Testis (tissue), 3 donors: ENCODE data around the gene CDKAL1. TPM values are rescaled to one million over a fixed set of nuclear protein-coding genes. Genes with fewer than 3 reads are reported as not detected.

Source experiments
- DNase-seq: peaks from one replicate; pipeline ENCODE4 v3.0.0-alpha.2; 2019
- H3K27ac ChIP-seq, 2 donors: fragments of 200-600 bp; sonication (generic); one replicate each; pipeline ENCODE4 v1.5.1; 2019
- H3K27me3 ChIP-seq: fragments of 200-600 bp; sonication (generic); one replicate; pipeline ENCODE4 v1.5.1; 2019
- H3K36me3 ChIP-seq: fragments of 200-600 bp; sonication (generic); one replicate; pipeline ENCODE4 v1.5.1; 2017; ENCODE audit warnings: low read depth; ENCODE audit errors: missing control alignments
- H3K4me1 ChIP-seq: fragments of 200-600 bp; sonication (generic); one replicate; pipeline ENCODE4 v1.5.1; 2019
- H3K4me3 ChIP-seq, 2 donors: fragments of 200-600 bp; sonication (generic); one replicate each; pipeline ENCODE4 v1.5.1; 2017 to 2019
- H3K9me3 ChIP-seq: fragments of 200-600 bp; sonication (generic); one replicate; pipeline ENCODE4 v1.5.1; 2017
- CTCF ChIP-seq, 3 experiments: fragments of 450-650 bp in 2 of 3; fragments of 200-600 bp in 1 of 3; sonication (generic) in 1 of 3; IDR thresholded peaks; one replicate each; pipeline ENCODE4 v1.5.1; 2016 to 2019; ENCODE audit warnings: antibody characterized with exemption in 3 of 3, mild to moderate bottlenecking in 2 of 3, moderate library complexity in 1 of 3
- POLR2A ChIP-seq: fragments of 450-650 bp; IDR thresholded peaks from one replicate; pipeline ENCODE4 v1.6.1; 2017; ENCODE audit warnings: antibody characterized with exemption, mild to moderate bottlenecking, moderate library complexity
- WGBS, 2 donors: methylation state at CpG; one replicate each; pipeline ENCODE4 v1.1.5; 2018; 5-methylcytosine and 5-hydroxymethylcytosine counted together
- intact Hi-C: fragments of 100-400 bp; cut with DNase I; formaldehyde crosslinking; loops from one replicate; pipeline ENCODE4 v1.15.1; 2023; ENCODE audit warnings: low total_unique reads
- polyA plus RNA-seq: library from polyadenylated mRNA; stranded (reverse); fragments of 350-450 nt; fragmentation: Illumina TruSeq; extraction: RNeasy Lipid Tissue Mini Kit (QIAGEN cat#74804); gene quantifications from one replicate; pipeline ENCODE4 v1.2.3, GENCODE V29; 2014; ENCODE audit warnings: low read depth, low replicate concordance; ENCODE audit not compliant: insufficient read depth
- total RNA-seq, 2 donors: library from RNA; depleted of rRNA; stranded (reverse); fragments of >200 nt; gene quantifications; one replicate each; pipeline ENCODE4 v1.2.3, GENCODE V29; 2016

The CDKAL1 gene
- total and polyA plus RNA-seq, 3 donors from 2014 or later: 11.1 to 18.5 (median 16.1) TPM

GRCh38 chr6:20700375-20700774 is 166.1 kb downstream of the CDKAL1 start:
- H3K9me3 ChIP-seq: no peaks in the 10 kb centered on the region
- TF ChIP-seq CTCF (IDR thresholded peaks at IDR 0.05) (no peak), POLR2A (no peak)

GRCh38 chr6:20702366-20702765 is 168.1 kb downstream of the CDKAL1 start:
- intact Hi-C loops: no loop called here
- no peaks in the 10 kb centered on the region for H3K4me1 ChIP-seq
- H3K27me3 ChIP-seq: no peaks in the 10 kb centered on the region
- H3K27ac ChIP-seq: no peak overlapping the region
- H3K36me3 ChIP-seq: no peaks in the 10 kb centered on the region
- TF ChIP-seq POLR2A (no peak), CTCF (IDR thresholded peaks at IDR 0.05) (no peak)
- 96% methylated on average over 13 of the region's 13 CpGs for WGBS, 2 donors
- no peaks in the 10 kb centered on the region for H3K9me3 ChIP-seq
- H3K4me3 ChIP-seq: no peak overlapping the region
- no peak for DNase-seq

More at GRCh38 chr6:20700375-20700774, 166.1 kb downstream of the CDKAL1 start:
- no peak for DNase-seq
- no peaks in the 10 kb centered on the region for H3K4me1 ChIP-seq
- H3K36me3 ChIP-seq: no peaks in the 10 kb centered on the region
- no peak overlapping the region for H3K4me3 ChIP-seq
- H3K27me3 ChIP-seq: no peaks in the 10 kb centered on the region
- no peak overlapping the region for H3K27ac ChIP-seq
- intact Hi-C loops: no loop called here

GRCh38 chr6:20703049-20703448 is 168.8 kb downstream of the CDKAL1 start:
- Histone ChIP-seq H3K4me1 (no peaks in the 10 kb centered on the region), H3K27me3 (no peaks in the 10 kb centered on the region), H3K4me3 (no peak overlapping the region), H3K36me3 (no peaks in the 10 kb centered on the region), H3K27ac (no peak overlapping the region), H3K9me3 (no peaks in the 10 kb centered on the region)
- TF ChIP-seq CTCF (IDR thresholded peaks at IDR 0.05) (no peak), POLR2A (no peak)
- intact Hi-C loops: no loop called here
- no peak for DNase-seq
- WGBS, 2 donors: 92% methylated on average over 3 of the region's 3 CpGs

- Histone ChIP-seq H3K4me1 (no peaks in the 10 kb centered on the region), H3K36me3 (no peaks in the 10 kb centered on the region), H3K4me3 (no peak overlapping the region), H3K9me3 (no peaks in the 10 kb centered on the region), H3K27ac (no peak overlapping the region), H3K27me3 (no peaks in the 10 kb centered on the region)
- TF ChIP-seq POLR2A (no peak), CTCF (IDR thresholded peaks at IDR 0.05) (no peak)
- no peak for DNase-seq
- 95 to 96% methylated on average over 2 of the region's 2 CpGs for WGBS, 2 donors
- intact Hi-C loops: no loop called here
Measured at GRCh38 chr6:20704325-20705025, 170.2 kb downstream of the CDKAL1 start.

- 89 to 98% methylated on average over 5 of the region's 5 CpGs for WGBS, 2 donors
- intact Hi-C loops: no loop called here
Measured at GRCh38 chr6:20705741-20706140, 171.5 kb downstream of the CDKAL1 start.

More at GRCh38 chr6:20705741-20706140, 171.5 kb downstream of the CDKAL1 start:
- no peak for DNase-seq
- Histone ChIP-seq H3K9me3 (no peaks in the 10 kb centered on the region), H3K4me3 (no peak overlapping the region), H3K36me3 (no peaks in the 10 kb centered on the region), H3K27me3 (no peaks in the 10 kb centered on the region), H3K27ac (no peak overlapping the region), H3K4me1 (no peaks in the 10 kb centered on the region)
- TF ChIP-seq POLR2A (no peak), CTCF (IDR thresholded peaks at IDR 0.05) (no peak)
